Measurements from ENCODE around the gene ZNF335.
"Not testable (repeated sequence)": the region's sequence is repeated elsewhere in the genome, so short reads cannot be mapped to it uniquely, and the experiment has no call there.

Gene ZNF335

GRCh38 chr20:46000262-46000996, 28.4 kb upstream of the ZNF335 start:
- DNase-seq (ENCODE audit: low spot score) = no peak

GRCh38 chr20:45999557-46000261, 27.7 kb upstream of the ZNF335 start:
- DNase-seq (ENCODE audit: low spot score) = no peak

GRCh38 chr20:45998761-45999160, 26.8 kb upstream of the ZNF335 start:
- no peak for DNase-seq (ENCODE audit: low spot score)

GRCh38 chr20:45998337-45998736, 26.3 kb upstream of the ZNF335 start:
- no peak for DNase-seq (ENCODE audit: low spot score)

- no peak for DNase-seq (ENCODE audit: low spot score)
Observed at GRCh38 chr20:45997187-45997586, 25.2 kb upstream of the ZNF335 start.

GRCh38 chr20:45995495-45996097, 23.6 kb upstream of the ZNF335 start:
- DNase-seq (ENCODE audit: low spot score) = not testable (repeated sequence)

GRCh38 chr20:45994761-45995493, 22.9 kb upstream of the ZNF335 start:
- no peak for DNase-seq (ENCODE audit: low spot score)

- DNase-seq (ENCODE audit: low spot score) = no peak
Observed at GRCh38 chr20:45993197-45993951, 21.4 kb upstream of the ZNF335 start.

GRCh38 chr20:45991616-45992015, 19.6 kb upstream of the ZNF335 start:
- DNase-seq (ENCODE audit: low spot score) = no peak

- not testable (repeated sequence) for DNase-seq (ENCODE audit: low spot score)
Observed at GRCh38 chr20:45988830-45989229, 16.8 kb upstream of the ZNF335 start.

GRCh38 chr20:45987108-45987780, 15.2 kb upstream of the ZNF335 start:
- peak; percentile 77 for DNase-seq (ENCODE audit: low spot score)

GRCh38 chr20:45985573-45985972, 13.6 kb upstream of the ZNF335 start:
- DNase-seq (ENCODE audit: low spot score) = no peak

GRCh38 chr20:45983279-45983743, 11.3 kb upstream of the ZNF335 start:
- no peak for DNase-seq (ENCODE audit: low spot score)

- DNase-seq (ENCODE audit: low spot score) = no peak
Observed at GRCh38 chr20:45981261-45981660, 9.3 kb upstream of the ZNF335 start.

- no peak for DNase-seq (ENCODE audit: low spot score)
Observed at GRCh38 chr20:45976086-45976485, 4.1 kb upstream of the ZNF335 start.

- no peak for DNase-seq (ENCODE audit: low spot score)
Observed at GRCh38 chr20:45975686-45976085, 3.7 kb upstream of the ZNF335 start.

- DNase-seq (ENCODE audit: low spot score) = no peak
Observed at GRCh38 chr20:45974896-45975565, 3.0 kb upstream of the ZNF335 start.

GRCh38 chr20:45972500-45973183, 639 bp upstream of the ZNF335 start:
- DNase-seq (ENCODE audit: low spot score) = no peak

GRCh38 chr20:45971425-45971674, 653 bp downstream of the ZNF335 start:
- DNase-seq (ENCODE audit: low spot score) = no peak
